MM.1S (cell line): ENCODE data around the gene ARHGAP28.
"Not testable (repeated sequence)": the region's sequence is repeated elsewhere in the genome, so short reads cannot be mapped to it uniquely, and the experiment has no call there.

Experiments
- DNase-seq: peaks from one replicate; pipeline ENCODE4 v3.0.0-alpha.2; 2015
- H2AFZ ChIP-seq: fragments of 300-600 bp; sonication (generic); 2 replicates; pipeline ENCODE4 v1.6.0; 2016; ENCODE audit warnings: antibody characterized with exemption, low read length
- H3F3A ChIP-seq: fragments of 300-600 bp; sonication (generic); 2 replicates; pipeline ENCODE4 v1.6.1; 2016; ENCODE audit warnings: mild to moderate bottlenecking, antibody characterized with exemption, low read length, moderate library complexity, mixed read lengths; ENCODE audit not compliant: insufficient read depth
- H3K27ac ChIP-seq: fragments of 300-600 bp; sonication (generic); 2 replicates; pipeline ENCODE4 v1.5.1; 2016; ENCODE audit warnings: mild to moderate bottlenecking, low read length
- H3K27me3 ChIP-seq: fragments of 300-600 bp; sonication (generic); replicated peaks from 2 replicates; pipeline ENCODE4 v1.6.0; 2016; ENCODE audit warnings: low read length; ENCODE audit not compliant: insufficient read depth
- H3K36me3 ChIP-seq: fragments of 300-600 bp; sonication (generic); replicated peaks from 2 replicates; pipeline ENCODE4 v1.6.1; 2016; ENCODE audit warnings: mild to moderate bottlenecking, low read length, mixed read lengths; ENCODE audit not compliant: insufficient read depth
- H3K4me1 ChIP-seq: fragments of 300-600 bp; sonication (generic); 2 replicates; pipeline ENCODE4 v1.6.1; 2016; ENCODE audit warnings: low read length, mixed read lengths
- H3K4me2 ChIP-seq: fragments of 300-600 bp; sonication (generic); 2 replicates; pipeline ENCODE4 v1.6.0; 2016; ENCODE audit warnings: low read depth, low read length
- H3K4me3 ChIP-seq: fragments of 300-600 bp; sonication (generic); 2 replicates; pipeline ENCODE4 v1.5.1; 2016; ENCODE audit warnings: low read length, mixed read lengths
- H3K79me2 ChIP-seq: fragments of 300-600 bp; sonication (generic); 2 replicates; pipeline ENCODE4 v1.6.1; 2016; ENCODE audit warnings: mixed run types, low read length, mixed read lengths
- H3K9ac ChIP-seq: fragments of 300-600 bp; sonication (generic); 2 replicates; pipeline ENCODE4 v1.6.1; 2016; ENCODE audit warnings: low read length, mixed read lengths
- H3K9me2 ChIP-seq: fragments of 300-600 bp; sonication (generic); replicated peaks from 2 replicates; pipeline ENCODE4 v1.6.1; 2016; ENCODE audit warnings: mild to moderate bottlenecking, low read length, mixed read lengths; ENCODE audit not compliant: insufficient read depth
- H3K9me3 ChIP-seq: fragments of 300-600 bp; sonication (generic); replicated peaks from 2 replicates; pipeline ENCODE4 v1.6.1; 2016; ENCODE audit warnings: mild to moderate bottlenecking, low read length, mixed read lengths; ENCODE audit not compliant: insufficient read depth
- H4K20me1 ChIP-seq: fragments of 300-600 bp; sonication (generic); 2 replicates; pipeline ENCODE4 v1.6.1; 2016; ENCODE audit warnings: mild to moderate bottlenecking, low read length, moderate library complexity, mixed read lengths; ENCODE audit not compliant: insufficient read depth
- CTCF ChIP-seq: fragments of 300-600 bp; sonication (generic); IDR thresholded peaks from 2 replicates; pipeline ENCODE4 v1.5.1; 2016; ENCODE audit warnings: antibody characterized with exemption, low read length, mixed read lengths
- EZH2 ChIP-seq: fragments of 300-600 bp; sonication (generic); optimal IDR thresholded peaks from 2 replicates; pipeline ENCODE3; 2017; ENCODE audit warnings: low read depth, mild to moderate bottlenecking, antibody characterized with exemption, low read length, mixed read lengths
- EZH2phosphoT487 ChIP-seq: fragments of 300-600 bp; sonication (generic); IDR thresholded peaks from 2 replicates; pipeline ENCODE4 v1.6.1; 2018; ENCODE audit warnings: antibody characterized with exemption, low read length

Gene ARHGAP28

DNA sequence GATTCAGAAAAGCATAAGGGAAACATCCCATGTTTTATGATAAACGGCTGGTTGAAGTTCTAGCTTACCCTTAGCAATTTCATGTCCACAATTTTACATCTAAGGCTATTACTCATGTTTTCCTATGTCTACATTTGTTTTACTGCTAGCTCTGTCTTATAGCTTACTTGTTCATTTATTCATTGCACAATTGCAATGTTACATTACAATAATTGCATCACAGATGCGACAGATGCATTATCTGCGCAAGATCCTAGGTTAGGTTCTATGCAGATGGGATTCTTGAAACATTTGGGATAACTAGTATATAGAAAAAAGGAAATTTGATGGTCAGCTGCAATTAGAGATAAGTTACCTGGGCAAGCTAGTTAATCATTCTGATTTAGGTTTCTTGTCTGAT lies 108.4 kb downstream of the ARHGAP28 start:
- no peak overlapping the region for H3K27ac ChIP-seq
- no peak for DNase-seq

DNA sequence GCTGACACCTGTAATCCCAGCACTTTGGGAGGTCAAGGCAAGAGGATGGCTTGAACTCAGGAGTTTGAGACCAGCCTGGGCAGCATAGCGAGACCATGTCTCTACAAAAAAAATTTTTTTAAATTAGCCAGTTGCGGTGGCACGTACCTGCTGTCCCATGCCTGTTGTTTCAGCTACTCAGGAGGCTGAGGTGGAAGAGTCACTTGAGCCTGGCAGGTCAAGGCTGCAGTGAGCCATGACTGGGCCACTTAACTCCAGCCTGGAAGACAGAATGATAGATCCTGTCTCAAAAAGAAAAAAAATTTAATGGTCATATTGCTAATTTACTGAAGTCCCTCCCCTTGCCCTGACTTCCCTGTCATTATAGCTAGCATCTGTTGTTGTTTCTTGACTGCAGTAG lies 112.6 kb downstream of the ARHGAP28 start:
- Histone ChIP-seq H3K4me2 (no peak overlapping the region), H3K4me3 (no peak overlapping the region), H3K79me2 (no peaks in the 10 kb centered on the region), H3K9me3 (no peaks in the 10 kb centered on the region), H3K27ac (no peak overlapping the region), H3K9ac (no peak overlapping the region), H3K9me2 (no peaks in the 10 kb centered on the region), H2AFZ (no peak overlapping the region), H3K36me3 (no peaks in the 10 kb centered on the region), H3F3A (no peaks in the 10 kb centered on the region), H3K4me1 (no peaks in the 10 kb centered on the region), H3K27me3 (no peaks in the 10 kb centered on the region), H4K20me1 (no peaks in the 10 kb centered on the region)
- no peak for DNase-seq
- TF ChIP-seq CTCF (no peak), EZH2phosphoT487 (no peak), EZH2 (no peak)

More for the DNA sequence above, 108.4 kb downstream of the ARHGAP28 start:
- Histone ChIP-seq H3K4me2 (no peak overlapping the region), H3K36me3 (no peaks in the 10 kb centered on the region), H3K4me3 (no peak overlapping the region), H3K27me3 (no peaks in the 10 kb centered on the region), H3K9ac (no peak overlapping the region), H3K79me2 (no peaks in the 10 kb centered on the region), H4K20me1 (no peaks in the 10 kb centered on the region), H3K9me2 (no peaks in the 10 kb centered on the region), H3K4me1 (no peaks in the 10 kb centered on the region), H3F3A (no peaks in the 10 kb centered on the region), H3K9me3 (no peaks in the 10 kb centered on the region), H2AFZ (no peak overlapping the region)
- TF ChIP-seq EZH2 (no peak), EZH2phosphoT487 (no peak), CTCF (no peak)

GRCh38 chr18:6843308-6843707 lies 113.8 kb downstream of the ARHGAP28 start:
- Histone ChIP-seq H3K4me1 (no peaks in the 10 kb centered on the region), H3K4me2 (no peak overlapping the region), H3K79me2 (no peaks in the 10 kb centered on the region), H3K27ac (no peak overlapping the region), H3K36me3 (no peaks in the 10 kb centered on the region), H3K9me3 (no peaks in the 10 kb centered on the region), H3K27me3 (no peaks in the 10 kb centered on the region), H3K9ac (no peak overlapping the region), H3K4me3 (no peak overlapping the region), H3F3A (no peaks in the 10 kb centered on the region), H3K9me2 (no peaks in the 10 kb centered on the region), H4K20me1 (no peaks in the 10 kb centered on the region), H2AFZ (no peak overlapping the region)
- TF ChIP-seq CTCF (no peak), EZH2 (no peak), EZH2phosphoT487 (no peak)
- DNase-seq, result no peak

DNA sequence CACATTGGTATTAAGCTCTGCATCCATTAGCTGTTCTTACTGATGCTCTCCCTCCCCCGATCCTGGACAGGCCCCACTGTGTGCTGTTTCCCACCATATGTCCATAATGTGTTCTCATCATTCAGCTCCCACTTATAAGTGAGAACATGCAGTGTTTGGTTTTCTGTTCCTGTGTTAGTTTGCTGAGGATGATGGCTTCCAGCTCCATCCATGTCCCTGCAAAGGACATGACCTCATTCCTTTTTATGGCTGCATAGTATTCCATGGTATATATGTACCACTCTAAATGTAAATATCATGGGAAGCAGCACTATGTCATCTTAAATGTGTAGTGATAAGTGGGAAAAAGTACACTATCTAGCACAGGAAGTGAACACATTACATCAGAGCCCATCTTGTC lies 116.0 kb downstream of the ARHGAP28 start:
- H3K4me3 ChIP-seq, H3F3A ChIP-seq, H3K9me3 ChIP-seq: not testable (repeated sequence)

More for the DNA sequence above, 116.0 kb downstream of the ARHGAP28 start:
- not testable (repeated sequence) for H2AFZ ChIP-seq, H3K4me1 ChIP-seq, H3K27me3 ChIP-seq, H3K9ac ChIP-seq, H3K27ac ChIP-seq, DNase-seq, H3K9me2 ChIP-seq, H4K20me1 ChIP-seq, H3K36me3 ChIP-seq, H3K79me2 ChIP-seq, H3K4me2 ChIP-seq
